Testis (tissue), 3 donors: ENCODE results near the gene CACNB4. TPM values are rescaled to one million over a fixed set of nuclear protein-coding genes. Genes with fewer than 3 reads are reported as not detected.
"Not testable (repeated sequence)": the region's sequence is repeated elsewhere in the genome, so short reads cannot be mapped to it uniquely, and the experiment has no call there.

ENCODE experiments used
- DNase-seq: peaks from one replicate; pipeline ENCODE4 v3.0.0-alpha.2; 2019
- H3K27ac ChIP-seq, 2 donors: fragments of 200-600 bp; sonication (generic); one replicate each; pipeline ENCODE4 v1.5.1; 2019
- H3K27me3 ChIP-seq: fragments of 200-600 bp; sonication (generic); one replicate; pipeline ENCODE4 v1.5.1; 2019
- H3K36me3 ChIP-seq: fragments of 200-600 bp; sonication (generic); one replicate; pipeline ENCODE4 v1.5.1; 2017; ENCODE audit warnings: low read depth; ENCODE audit errors: missing control alignments
- H3K4me1 ChIP-seq: fragments of 200-600 bp; sonication (generic); one replicate; pipeline ENCODE4 v1.5.1; 2019
- H3K4me3 ChIP-seq, 2 donors: fragments of 200-600 bp; sonication (generic); one replicate each; pipeline ENCODE4 v1.5.1; 2017 to 2019
- H3K9me3 ChIP-seq: fragments of 200-600 bp; sonication (generic); one replicate; pipeline ENCODE4 v1.5.1; 2017
- POLR2A ChIP-seq: fragments of 450-650 bp; IDR thresholded peaks from one replicate; pipeline ENCODE4 v1.6.1; 2017; ENCODE audit warnings: antibody characterized with exemption, mild to moderate bottlenecking, moderate library complexity
- WGBS, 2 donors: methylation state at CpG; one replicate each; pipeline ENCODE4 v1.1.5; 2018; 5-methylcytosine and 5-hydroxymethylcytosine counted together
- intact Hi-C: fragments of 100-400 bp; cut with DNase I; formaldehyde crosslinking; loops from one replicate; pipeline ENCODE4 v1.15.1; 2023; ENCODE audit warnings: low total_unique reads
- polyA plus RNA-seq: library from polyadenylated mRNA; stranded (reverse); fragments of 350-450 nt; fragmentation: Illumina TruSeq; extraction: RNeasy Lipid Tissue Mini Kit (QIAGEN cat#74804); gene quantifications from one replicate; pipeline ENCODE4 v1.2.3, GENCODE V29; 2014; ENCODE audit warnings: low read depth, low replicate concordance; ENCODE audit not compliant: insufficient read depth
- total RNA-seq, 2 donors: library from RNA; depleted of rRNA; stranded (reverse); fragments of >200 nt; gene quantifications; one replicate each; pipeline ENCODE4 v1.2.3, GENCODE V29; 2016
- TF ChIP-seq, protein P1 (sequence below), 3 experiments: fragments of 450-650 bp in 2 of 3; fragments of 200-600 bp in 1 of 3; sonication (generic) in 1 of 3; IDR thresholded peaks; one replicate each; pipeline ENCODE4 v1.5.1; 2016 to 2019; ENCODE audit warnings: antibody characterized with exemption in 3 of 3, mild to moderate bottlenecking in 2 of 3, moderate library complexity in 1 of 3

The CACNB4 gene
- total and polyA plus RNA-seq, 3 donors from 2014 or later: 7.8 to 83.8 (median 82.2) TPM

DNA sequence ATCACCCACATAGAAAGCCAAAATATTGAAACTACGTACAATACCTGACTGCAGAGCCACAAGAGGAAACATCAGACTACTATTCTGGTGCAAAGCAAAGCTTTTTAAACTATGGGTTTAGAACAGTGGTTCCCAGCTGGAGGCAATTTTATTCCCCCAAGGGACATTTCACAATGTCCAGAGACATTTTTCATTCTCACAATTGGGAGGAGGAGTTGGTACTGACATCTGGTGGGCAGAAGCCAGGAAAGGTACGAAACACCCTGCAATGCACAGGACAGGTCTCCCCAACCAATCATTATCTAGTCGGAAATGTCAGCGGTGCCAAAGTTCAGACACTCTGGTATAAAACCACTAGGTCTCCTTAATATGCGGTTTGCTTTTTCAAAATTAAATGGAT, 182.2 kb downstream of the CACNB4 start:
- TF ChIP-seq POLR2A: no peak
- TF ChIP-seq, protein P1, sequence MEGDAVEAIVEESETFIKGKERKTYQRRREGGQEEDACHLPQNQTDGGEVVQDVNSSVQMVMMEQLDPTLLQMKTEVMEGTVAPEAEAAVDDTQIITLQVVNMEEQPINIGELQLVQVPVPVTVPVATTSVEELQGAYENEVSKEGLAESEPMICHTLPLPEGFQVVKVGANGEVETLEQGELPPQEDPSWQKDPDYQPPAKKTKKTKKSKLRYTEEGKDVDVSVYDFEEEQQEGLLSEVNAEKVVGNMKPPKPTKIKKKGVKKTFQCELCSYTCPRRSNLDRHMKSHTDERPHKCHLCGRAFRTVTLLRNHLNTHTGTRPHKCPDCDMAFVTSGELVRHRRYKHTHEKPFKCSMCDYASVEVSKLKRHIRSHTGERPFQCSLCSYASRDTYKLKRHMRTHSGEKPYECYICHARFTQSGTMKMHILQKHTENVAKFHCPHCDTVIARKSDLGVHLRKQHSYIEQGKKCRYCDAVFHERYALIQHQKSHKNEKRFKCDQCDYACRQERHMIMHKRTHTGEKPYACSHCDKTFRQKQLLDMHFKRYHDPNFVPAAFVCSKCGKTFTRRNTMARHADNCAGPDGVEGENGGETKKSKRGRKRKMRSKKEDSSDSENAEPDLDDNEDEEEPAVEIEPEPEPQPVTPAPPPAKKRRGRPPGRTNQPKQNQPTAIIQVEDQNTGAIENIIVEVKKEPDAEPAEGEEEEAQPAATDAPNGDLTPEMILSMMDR (IDR thresholded peaks at IDR 0.05): no peak
- H3K4me3 ChIP-seq: no peak overlapping the region
- H3K4me1 ChIP-seq: no peaks in the 10 kb centered on the region
- DNase-seq: no peak
- H3K9me3 ChIP-seq: no peaks in the 10 kb centered on the region
- H3K27me3 ChIP-seq: no peaks in the 10 kb centered on the region
- intact Hi-C loops: no loop called here
- WGBS, 2 donors: 82 to 83% methylated on average over 5 of the region's 5 CpGs
- H3K27ac ChIP-seq: no peak overlapping the region
- H3K36me3 ChIP-seq: no peaks in the 10 kb centered on the region

DNA sequence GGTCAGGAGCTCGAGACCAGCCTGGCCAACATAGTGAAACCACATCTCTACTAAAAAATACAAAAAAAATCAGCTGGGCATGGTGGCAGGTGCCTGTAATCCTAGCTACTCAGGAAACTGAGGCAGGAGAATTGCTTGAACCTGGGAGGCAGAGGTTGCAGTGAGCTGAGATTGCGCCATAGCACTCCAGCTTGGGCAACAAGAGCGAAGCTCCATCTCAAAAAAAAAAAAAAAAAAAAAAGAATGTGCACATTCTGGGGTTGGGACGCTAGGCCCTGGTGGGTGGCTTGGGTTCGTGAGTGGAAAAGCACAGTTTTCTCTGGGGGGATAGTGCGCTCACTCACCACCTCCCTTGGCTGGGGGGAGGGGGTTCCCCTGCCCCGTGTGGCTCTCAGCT, 183.2 kb downstream of the CACNB4 start:
- H3K9me3 ChIP-seq, H3K4me3 ChIP-seq, H3K27ac ChIP-seq, DNase-seq, H3K4me1 ChIP-seq, intact Hi-C loops, H3K36me3 ChIP-seq, H3K27me3 ChIP-seq: not testable (repeated sequence)
- 85 to 94% methylated on average over 6 to 7 of the region's 7 CpGs for WGBS, 2 donors

DNA sequence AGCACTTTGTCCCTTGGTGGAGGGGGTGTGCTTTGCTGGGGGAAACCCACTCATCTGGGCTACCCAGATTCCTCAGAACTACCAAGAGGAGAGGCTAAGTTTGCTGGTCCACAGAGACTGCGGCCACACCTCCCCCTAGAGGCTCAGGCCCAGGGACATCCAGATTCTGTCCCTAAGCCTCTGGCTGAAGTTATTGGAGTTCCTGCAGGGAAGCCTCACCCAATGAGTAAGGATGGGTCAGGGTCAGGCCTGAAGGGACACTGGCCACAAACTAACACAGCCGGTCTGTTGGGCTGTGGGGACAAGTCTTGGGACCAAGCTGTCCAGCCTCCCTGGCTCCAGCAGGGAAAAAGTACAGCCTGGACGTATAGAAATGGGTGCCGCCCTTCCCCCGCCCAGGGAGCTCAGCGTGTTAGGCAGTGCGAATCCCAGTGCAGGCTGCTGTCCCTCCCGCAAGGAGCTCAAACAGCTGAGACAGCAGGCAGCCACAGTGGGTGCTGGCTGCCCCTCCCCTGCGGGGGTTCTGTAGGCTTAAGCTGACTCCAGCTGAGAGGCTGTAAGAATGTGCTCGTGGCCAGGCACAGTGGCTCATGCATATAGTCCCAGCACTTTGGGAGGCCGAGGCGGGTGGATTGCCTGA, 183.7 kb downstream of the CACNB4 start:
- H3K36me3 ChIP-seq: no peaks in the 10 kb centered on the region
- intact Hi-C loops: no loop called here
- no peaks in the 10 kb centered on the region for H3K9me3 ChIP-seq
- TF ChIP-seq, protein P1 (IDR thresholded peaks at IDR 0.05): no peak
- no peak for TF ChIP-seq POLR2A
- WGBS, 2 donors: 81 to 95% methylated on average over 9 to 12 of the region's 12 CpGs
- DNase-seq: no peak
- no peak overlapping the region for H3K4me3 ChIP-seq
- no peaks in the 10 kb centered on the region for H3K4me1 ChIP-seq
- no peaks in the 10 kb centered on the region for H3K27me3 ChIP-seq
- no peak overlapping the region for H3K27ac ChIP-seq

DNA sequence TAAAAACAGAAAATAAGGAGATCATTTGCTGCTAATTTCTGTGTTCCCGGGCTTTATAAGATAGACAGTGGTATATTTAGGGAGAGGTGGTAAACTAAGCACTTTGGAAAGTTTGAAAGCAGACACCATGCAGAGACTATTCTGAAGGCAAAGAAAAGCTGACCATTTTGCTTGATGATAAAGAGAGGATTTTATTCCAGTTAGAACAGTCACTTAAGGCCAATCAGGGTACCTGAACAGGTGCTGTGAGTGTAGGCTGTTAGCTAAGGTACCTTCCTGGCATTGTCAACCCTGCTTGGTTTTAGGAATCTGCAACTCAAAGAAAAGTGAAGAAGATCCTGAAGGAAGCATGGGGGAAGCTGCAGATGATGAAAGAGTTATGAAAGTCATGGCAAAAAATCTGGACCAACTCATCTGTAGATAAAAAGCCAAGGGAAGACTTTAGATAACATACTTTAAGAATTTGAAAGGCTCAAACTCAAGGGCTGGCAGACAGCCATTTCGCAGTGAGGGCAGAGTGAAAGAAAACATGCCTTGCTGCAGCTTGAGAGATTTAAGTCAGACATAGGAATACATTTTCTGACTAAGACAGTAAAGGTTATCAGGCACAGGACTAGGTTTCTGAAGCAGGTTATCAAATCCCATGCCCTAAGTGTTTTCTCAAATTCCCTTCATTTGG, 190.5 kb downstream of the CACNB4 start:
- intact Hi-C loops: no loop called here
- 82 to 85% methylated on average over 2 of the region's 2 CpGs for WGBS, 2 donors
- DNase-seq: no peak
- Histone ChIP-seq H3K4me1 (no peaks in the 10 kb centered on the region), H3K4me3 (no peak overlapping the region), H3K36me3 (no peaks in the 10 kb centered on the region), H3K27ac (no peak overlapping the region), H3K27me3 (no peaks in the 10 kb centered on the region), H3K9me3 (no peaks in the 10 kb centered on the region)
- no peak for TF ChIP-seq POLR2A
- TF ChIP-seq, protein P1 (IDR thresholded peaks at IDR 0.05): no peak

GRCh38 chr2:151907286-151908203, 191.3 kb downstream of the CACNB4 start:
- intact Hi-C loops: no loop called here
- no peak overlapping the region for H3K27ac ChIP-seq
- DNase-seq: no peak
- no peaks in the 10 kb centered on the region for H3K9me3 ChIP-seq
- 63 to 66% methylated on average over 6 of the region's 6 CpGs for WGBS, 2 donors
- H3K27me3 ChIP-seq: no peaks in the 10 kb centered on the region
- TF ChIP-seq POLR2A: no peak
- TF ChIP-seq, protein P1 (IDR thresholded peaks at IDR 0.05): no peak
- no peaks in the 10 kb centered on the region for H3K4me1 ChIP-seq
- no peak overlapping the region for H3K4me3 ChIP-seq
- H3K36me3 ChIP-seq: no peaks in the 10 kb centered on the region
